OCI-LY7 (cell line): Measurements from ENCODE around the gene PTDSS2. TPM values are rescaled to one million over a fixed set of nuclear protein-coding genes. Genes with fewer than 3 reads are reported as not detected.

Source experiments
- BruUV-seq: library from RNA; stranded (reverse); fragments of 400-500 nt; replicated peaks from 2 replicates; lab custom pipeline; 2021; lab: Mats Ljungman, UMichigan
- CTCF ChIA-PET: fragments of 300-600 bp; sonication (Branson Sonifier 250); formaldehyde crosslinking; loops from one replicate; lab custom pipeline; 2022; ENCODE audit warnings: antibody characterized with exemption; ENCODE audit not compliant: unreplicated experiment; lab: Charles Lee
- POLR2A ChIA-PET: fragments of 300-600 bp; sonication (Branson Sonifier 250); formaldehyde crosslinking; loops from one replicate; lab custom pipeline; 2022; ENCODE audit warnings: antibody characterized with exemption; lab: Charles Lee
- DNase-seq: peaks from one replicate; pipeline ENCODE4 v3.0.0-alpha.2; 2015; ENCODE audit warnings: low spot score
- H2AFZ ChIP-seq: fragments of 200-600 bp; sonication (generic), shearing (Covaris generic); 2 replicates; pipeline ENCODE4 v1.6.1; 2014; ENCODE audit warnings: mild to moderate bottlenecking, antibody characterized with exemption, low read length, moderate library complexity
- H3K27ac ChIP-seq: fragments of 200-600 bp; sonication (generic); 2 replicates; pipeline ENCODE4 v1.5.1; 2014; ENCODE audit warnings: mixed run types, low read depth, mild to moderate bottlenecking, moderate library complexity, low read length, inconsistent platforms; ENCODE audit not compliant: poor library complexity, severe bottlenecking
- H3K36me3 ChIP-seq: fragments of 200-600 bp; sonication (generic); 2 replicates; pipeline ENCODE4 v1.6.1; 2014; ENCODE audit warnings: mild to moderate bottlenecking, antibody characterized with exemption, low read length, moderate library complexity, mixed read lengths; ENCODE audit not compliant: insufficient read depth
- H3K4me1 ChIP-seq: fragments of 200-600 bp; sonication (generic); 2 replicates; pipeline ENCODE4 v1.5.1; 2014; ENCODE audit warnings: mild to moderate bottlenecking, low read length; ENCODE audit not compliant: insufficient read depth, poor library complexity, severe bottlenecking
- H3K4me2 ChIP-seq: fragments of 200-600 bp; sonication (generic); 2 replicates; pipeline ENCODE4 v1.6.1; 2014; ENCODE audit warnings: mild to moderate bottlenecking, low read length
- H3K4me3 ChIP-seq: fragments of 200-600 bp; sonication (generic); 2 replicates; pipeline ENCODE4 v1.5.1; 2014; ENCODE audit warnings: mild to moderate bottlenecking, low read depth, low read length; ENCODE audit not compliant: poor library complexity, severe bottlenecking
- H3K79me2 ChIP-seq: fragments of 200-600 bp; sonication (generic); 2 replicates; pipeline ENCODE4 v1.6.1; 2016; ENCODE audit warnings: low read depth, mild to moderate bottlenecking, low read length, moderate library complexity, mixed read lengths; ENCODE audit not compliant: insufficient read depth
- H3K9me2 ChIP-seq: fragments of 200-600 bp; sonication (generic); 2 replicates; pipeline ENCODE4 v1.6.1; 2016; ENCODE audit warnings: mild to moderate bottlenecking, low read length, mixed read lengths; ENCODE audit not compliant: insufficient read depth
- H3K9me3 ChIP-seq: fragments of 200-600 bp; sonication (generic); 2 replicates; pipeline ENCODE4 v1.6.1; 2014; ENCODE audit warnings: mild to moderate bottlenecking, mixed run types, low read length, mixed read lengths
- H4K20me1 ChIP-seq: fragments of 200-600 bp; sonication (generic); 2 replicates; pipeline ENCODE4 v1.6.1; 2014; ENCODE audit warnings: mild to moderate bottlenecking, antibody characterized with exemption, low read length, moderate library complexity, mixed read lengths; ENCODE audit not compliant: insufficient read depth
- CTCF ChIP-seq: fragments of 200-600 bp; sonication (generic); conservative IDR thresholded peaks from 2 replicates; pipeline ENCODE4 v1.5.1; 2014; ENCODE audit warnings: mild to moderate bottlenecking, antibody characterized with exemption, low read length, moderate library complexity, mixed read lengths
- EZH2phosphoT487 ChIP-seq: fragments of 200-600 bp; sonication (generic); IDR thresholded peaks from 2 replicates; pipeline ENCODE4 v1.6.1; 2018; ENCODE audit warnings: low read depth, borderline replicate concordance, mild to moderate bottlenecking, mixed run types, antibody characterized with exemption, low read length, moderate library complexity, mixed read lengths
- intact Hi-C: fragments of 100-400 bp; cut with micrococcal nuclease; formaldehyde crosslinking; loops from one replicate; pipeline ENCODE4 v1.10.0; 2022; ENCODE audit not compliant: unreplicated experiment
- total RNA-seq, 2 experiments: library from RNA; depleted of rRNA in 1 of 2; stranded (reverse); fragments of >200 nt in 1 of 2; shearing (Covaris generic) in 1 of 2; gene quantifications; 2 replicates each; pipeline ENCODE4 v1.2.3, GENCODE V29; 2014 to 2022

The PTDSS2 gene
- total RNA-seq, 2 experiments from 2014 or later = 27.8 to 32.7 TPM

GRCh38 chr11:507727-508515 is 57.8 kb downstream of the PTDSS2 start:
- BruUV-seq = no TSS peak
- Histone ChIP-seq H3K4me3 (peak overlapping the region; percentile 95), H4K20me1 (no peaks in the 10 kb centered on the region), H3K4me2 (peak overlapping the region; percentile 73), H3K9me2 (no peaks in the 10 kb centered on the region), H3K4me1 (peaks cover 32% of the 10 kb centered on the region), H3K27ac (no peak overlapping the region), H3K36me3 (peaks cover 9% of the 10 kb centered on the region; the same call in 1 of the 2 replicates), H3K9me3 (no peaks in the 10 kb centered on the region), H3K79me2 (peaks cover 23% of the 10 kb centered on the region), H2AFZ (no peak overlapping the region; the same call in 1 of the 2 replicates)
- POLR2A ChIA-PET = no interaction called here
- DNase-seq = no peak
- CTCF ChIA-PET = no interaction called here
- intact Hi-C loops = loop anchor here (2.0 to 5.0 kb wide), 4 partner anchors 57 to 404 kb away; partner anchors contain the start of genes BET1L, CHID1, PTDSS2 and RIC8A
- TF ChIP-seq CTCF (no peak), EZH2phosphoT487 (no peak)

DNA sequence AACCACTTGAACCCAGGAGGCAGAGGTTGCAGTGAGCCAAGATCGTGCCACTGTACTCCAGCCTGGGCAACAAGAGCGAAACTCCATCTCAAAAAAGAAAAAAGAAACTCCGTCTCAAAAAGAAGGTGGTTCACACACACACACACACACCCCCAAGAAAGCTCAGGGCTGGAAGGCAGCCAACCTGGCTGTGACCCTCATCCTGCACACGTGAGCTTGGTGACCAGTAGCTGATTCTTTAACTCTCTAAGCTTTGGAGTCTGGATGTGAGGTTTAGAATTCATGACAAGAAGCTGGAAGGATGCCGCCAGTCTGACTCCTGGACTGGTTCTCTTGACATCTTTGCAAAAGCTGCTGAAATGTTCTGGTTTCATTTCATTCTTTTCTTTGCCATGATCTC is 58.9 kb downstream of the PTDSS2 start:
- Histone ChIP-seq H2AFZ (no peak overlapping the region), H3K4me3 (no peak overlapping the region), H3K4me1 (peaks cover 28% of the 10 kb centered on the region), H3K9me3 (no peaks in the 10 kb centered on the region), H3K4me2 (no peak overlapping the region), H4K20me1 (no peaks in the 10 kb centered on the region), H3K36me3 (peaks cover 9% of the 10 kb centered on the region; the same call in 1 of the 2 replicates), H3K9me2 (no peaks in the 10 kb centered on the region), H3K27ac (no peak overlapping the region), H3K79me2 (peaks cover 23% of the 10 kb centered on the region)
- DNase-seq = no peak
- no peak for TF ChIP-seq CTCF
- no peak for TF ChIP-seq EZH2phosphoT487
- ChIA-PET POLR2A (interaction anchor here (0.6 kb wide), 1 partner anchor 303 kb away, joined by 3 read pairs; no protein-coding TSS in a partner anchor), CTCF (no interaction called here)
- intact Hi-C loops = loop anchor here (5.0 kb wide), 3 partner anchors 102 to 403 kb away; partner anchors contain the start of genes BET1L, CHID1 and RIC8A
- BruUV-seq = TSS peak; percentile 64
